GM18861 (cell line): ENCODE measurements around the gene SEMA3F.

Experiments used
- ATAC-seq: cut with Tn5 transposase; IDR thresholded peaks from one replicate; pipeline ENCODE4 v1.9.1; 2021; ENCODE audit not compliant: unreplicated experiment

SEMA3F gene

GRCh38 chr3:50230104-50230793 is 75.1 kb downstream of the SEMA3F start:
- ATAC-seq = no peak

DNA sequence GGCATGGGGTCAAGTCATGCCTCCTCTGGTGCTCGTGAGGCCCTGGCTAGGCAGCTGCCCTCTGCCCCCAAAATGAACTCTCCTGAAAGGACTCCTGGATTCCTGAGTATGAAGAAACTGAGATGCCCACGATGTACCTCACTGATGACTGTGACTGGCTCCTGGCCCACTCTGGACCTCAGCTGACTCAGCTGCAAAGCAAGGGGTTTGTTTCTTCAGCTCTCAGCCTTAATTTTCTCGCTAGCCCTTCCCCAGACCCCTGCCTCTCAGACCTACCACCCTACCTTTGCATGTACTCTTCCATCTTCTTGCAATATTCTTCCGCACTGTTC is 75.6 kb downstream of the SEMA3F start:
- ATAC-seq = no peak

GRCh38 chr3:50231581-50231980 is 76.5 kb downstream of the SEMA3F start:
- ATAC-seq = no peak

DNA sequence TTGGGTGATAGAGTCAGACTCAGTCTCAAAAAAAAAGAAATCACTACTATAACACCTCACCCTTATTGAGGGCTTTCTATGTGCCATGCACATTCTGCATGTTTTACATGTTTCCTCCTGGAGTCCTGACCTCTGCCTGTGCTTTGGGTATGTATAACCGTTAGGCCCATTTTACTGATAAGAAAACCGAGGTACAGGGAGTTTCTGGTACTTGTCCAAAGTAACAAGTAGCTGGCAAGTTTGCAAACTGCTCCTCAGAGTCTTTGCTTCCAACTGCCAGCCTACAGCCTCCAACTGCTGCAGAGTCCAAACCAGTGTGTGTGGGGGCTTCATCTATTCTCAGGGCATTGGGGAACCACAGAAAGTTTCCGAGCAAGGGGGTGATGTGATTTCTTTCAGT is 77.2 kb downstream of the SEMA3F start:
- ATAC-seq = no peak

GRCh38 chr3:50233176-50233575 is 78.1 kb downstream of the SEMA3F start:
- no peak for ATAC-seq

DNA sequence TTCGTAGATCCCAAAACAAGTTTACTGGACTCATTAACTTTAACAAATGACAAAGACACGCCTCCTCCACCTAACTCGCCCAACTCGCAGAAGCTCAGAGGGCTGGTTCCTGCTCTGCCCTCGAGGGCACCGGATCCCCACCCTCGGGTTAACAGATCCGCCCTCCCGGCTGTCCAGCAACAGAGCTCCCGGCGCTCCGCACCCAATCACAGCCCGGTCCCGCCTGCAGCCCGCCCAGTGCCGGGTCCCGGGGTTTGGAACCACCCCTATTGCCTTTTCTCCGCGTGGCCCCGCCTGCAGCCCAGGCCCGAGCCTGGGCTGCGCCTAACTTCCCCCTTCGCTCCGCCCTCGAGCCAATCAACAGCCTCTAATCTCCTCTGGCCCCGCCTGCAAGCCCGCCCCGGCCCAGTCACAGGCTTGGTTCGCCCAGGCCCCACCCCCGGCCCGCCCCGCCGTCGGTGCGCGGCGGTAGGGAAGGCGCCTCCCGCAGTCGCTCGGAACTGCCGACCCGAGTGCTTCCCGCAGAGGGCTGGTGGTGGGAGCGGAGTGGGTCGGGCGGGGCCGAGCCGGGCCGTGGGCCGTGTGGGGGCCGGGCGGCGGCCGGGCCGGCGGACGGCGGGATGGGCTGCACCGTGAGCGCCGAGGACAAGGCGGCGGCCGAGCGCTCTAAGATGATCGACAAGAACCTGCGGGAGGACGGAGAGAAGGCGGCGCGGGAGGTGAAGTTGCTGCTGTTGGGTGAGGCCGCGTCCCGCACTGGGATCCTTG is 80.8 kb downstream of the SEMA3F start, which contains the start of gene GNAI2:
GNAI2 (plus strand) TSS at position 489 of the 768 bp plus-strand sequence; CDS start at position 621, 132 bp downstream.
- peak; percentile 86 for ATAC-seq

GRCh38 chr3:50236484-50237132 is 81.5 kb downstream of the SEMA3F start:
- no peak for ATAC-seq

GRCh38 chr3:50237133-50237651 is 82.1 kb downstream of the SEMA3F start:
- no peak for ATAC-seq

GRCh38 chr3:50237754-50238548 is 82.8 kb downstream of the SEMA3F start:
- ATAC-seq = peak; percentile 34

- no peak for ATAC-seq
Measured at GRCh38 chr3:50238549-50239026, 83.5 kb downstream of the SEMA3F start.
